ENCODE data around the gene A1BG. TPM values are rescaled to one million over a fixed set of nuclear protein-coding genes. Genes with fewer than 3 reads are reported as not detected.

A1BG gene
- polyA plus RNA-seq, 2 of the 4 experiments (the other 2 are of a cell fraction): 2.5 to 9.5 TPM

DNA sequence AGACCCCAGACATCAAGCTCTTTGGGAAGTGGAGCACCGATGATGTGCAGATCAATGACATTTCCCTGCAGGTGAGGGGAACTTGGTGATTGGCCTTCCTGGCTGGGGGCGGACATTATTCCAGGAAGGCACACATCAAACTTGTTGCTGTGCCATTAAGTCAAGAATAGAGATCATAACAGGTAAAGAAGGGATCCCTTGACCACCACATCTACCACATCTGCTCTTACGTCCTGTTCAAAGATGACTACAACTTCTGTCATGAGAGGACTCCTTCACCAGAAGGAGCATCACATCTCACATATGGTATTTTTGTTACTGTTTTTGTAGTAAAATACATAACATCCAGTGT lies 34.9 kb upstream of the A1BG start:
- peak overlapping the region; percentile 81 for H3K4me3 ChIP-seq

GRCh38 chr19:58387338-58388174 lies 34.3 kb upstream of the A1BG start:
- peak overlapping the region; percentile 81 for H3K4me3 ChIP-seq
- ATAC-seq: peak in 1 of 2 experiments; percentile 2; a peak in 3 of 6 replicates
- FAIRE-seq: peak; percentile 68
- ChIA-PET CTCF (interaction anchor here (0.9 to 2.0 kb wide), 3 partner anchors 11 to 132 kb away, joined by 3 to 5 read pairs (median 4); partner anchors contain the start of gene ZBTB45), POLR2A (interaction anchor here (1.0 to 2.5 kb wide), 3 partner anchors 21 to 62 kb away, joined by 3 to 10 read pairs (median 7); partner anchors contain the start of genes ZNF497 and ZNF584)
- 3% methylated on average over 39 of the region's 39 CpGs for WGBS (ENCODE audit: missing lambda C conversion rate)
- TF ChIP-seq, protein P1, sequence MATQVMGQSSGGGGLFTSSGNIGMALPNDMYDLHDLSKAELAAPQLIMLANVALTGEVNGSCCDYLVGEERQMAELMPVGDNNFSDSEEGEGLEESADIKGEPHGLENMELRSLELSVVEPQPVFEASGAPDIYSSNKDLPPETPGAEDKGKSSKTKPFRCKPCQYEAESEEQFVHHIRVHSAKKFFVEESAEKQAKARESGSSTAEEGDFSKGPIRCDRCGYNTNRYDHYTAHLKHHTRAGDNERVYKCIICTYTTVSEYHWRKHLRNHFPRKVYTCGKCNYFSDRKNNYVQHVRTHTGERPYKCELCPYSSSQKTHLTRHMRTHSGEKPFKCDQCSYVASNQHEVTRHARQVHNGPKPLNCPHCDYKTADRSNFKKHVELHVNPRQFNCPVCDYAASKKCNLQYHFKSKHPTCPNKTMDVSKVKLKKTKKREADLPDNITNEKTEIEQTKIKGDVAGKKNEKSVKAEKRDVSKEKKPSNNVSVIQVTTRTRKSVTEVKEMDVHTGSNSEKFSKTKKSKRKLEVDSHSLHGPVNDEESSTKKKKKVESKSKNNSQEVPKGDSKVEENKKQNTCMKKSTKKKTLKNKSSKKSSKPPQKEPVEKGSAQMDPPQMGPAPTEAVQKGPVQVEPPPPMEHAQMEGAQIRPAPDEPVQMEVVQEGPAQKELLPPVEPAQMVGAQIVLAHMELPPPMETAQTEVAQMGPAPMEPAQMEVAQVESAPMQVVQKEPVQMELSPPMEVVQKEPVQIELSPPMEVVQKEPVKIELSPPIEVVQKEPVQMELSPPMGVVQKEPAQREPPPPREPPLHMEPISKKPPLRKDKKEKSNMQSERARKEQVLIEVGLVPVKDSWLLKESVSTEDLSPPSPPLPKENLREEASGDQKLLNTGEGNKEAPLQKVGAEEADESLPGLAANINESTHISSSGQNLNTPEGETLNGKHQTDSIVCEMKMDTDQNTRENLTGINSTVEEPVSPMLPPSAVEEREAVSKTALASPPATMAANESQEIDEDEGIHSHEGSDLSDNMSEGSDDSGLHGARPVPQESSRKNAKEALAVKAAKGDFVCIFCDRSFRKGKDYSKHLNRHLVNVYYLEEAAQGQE (IDR thresholded peaks at IDR 0.05): peak; percentile 39
- TF ChIP-seq POLR2AphosphoS2 (conservative IDR thresholded peaks at IDR 0.05; ENCODE audit: low read length) (no peak), FOSB (CRISPR knock-in tag; IDR thresholded peaks at IDR 0.05) (peak; percentile 24; the same call in 1 of the 2 replicates), CBX8 (IDR thresholded peaks at IDR 0.05) (no peak), HOXA7 (CRISPR knock-in tag; IDR thresholded peaks at IDR 0.05) (peak; percentile 83; the same call in 1 of the 2 replicates), PHF8 (IDR thresholded peaks at IDR 0.05; ENCODE audit: borderline replicate concordance, low read depth) (peak; percentile 96; the same call in 1 of the 2 replicates)
- no peaks in the 10 kb centered on the region for H3K9me3 ChIP-seq
- H3K4me2 ChIP-seq: peak overlapping the region; percentile 96
- H3K27ac ChIP-seq: peak overlapping the region; percentile 99
- no peak for DNase-seq (ENCODE audit: low read depth in 1 of 2, low spot score in 1 of 2)
- peaks cover 38% of the 10 kb centered on the region for H3K4me1 ChIP-seq

More for the DNA sequence above, 34.9 kb upstream of the A1BG start:
- Histone ChIP-seq H3K9me3 (no peaks in the 10 kb centered on the region), H3K4me2 (peak overlapping the region; percentile 96), H3K4me1 (peaks cover 38% of the 10 kb centered on the region), H3K27ac (peak overlapping the region; percentile 99; a peak in 5 of 6 replicates)
- 38% methylated on average over 3 of the region's 3 CpGs for WGBS (ENCODE audit: missing lambda C conversion rate)
- ChIA-PET POLR2A (interaction anchor here (1.0 to 1.7 kb wide), 2 partner anchors 26 to 62 kb away, joined by 3 to 10 read pairs; partner anchors contain the start of gene ZNF497), CTCF (interaction anchor here (0.9 to 1.2 kb wide), 2 partner anchors 12 to 132 kb away, joined by 3 to 4 read pairs; partner anchors contain the start of gene ZBTB45)
- ATAC-seq (no peak), DNase-seq (ENCODE audit: low read depth in 1 of 2, low spot score in 1 of 2) (no peak), FAIRE-seq (no peak)
- TF ChIP-seq RNF2 (IDR thresholded peaks at IDR 0.05; ENCODE audit: borderline replicate concordance, low read depth) (no peak), KDM1A (IDR thresholded peaks at IDR 0.05; ENCODE audit: low read depth) (no peak)

- H3K27ac ChIP-seq: peak within 1 kb of the TSS; percentile 99
- ChIA-PET POLR2A (interaction anchor here (1.2 to 3.8 kb wide), 4 partner anchors 10 to 25 kb away, joined by 3 to 18 read pairs (median 8); partner anchors contain the start of genes ZNF497 and ZNF584), CTCF (interaction anchor here (2.0 kb wide), 1 partner anchor 20 kb away, joined by 5 read pairs; no protein-coding TSS in a partner anchor)
- no peaks in the 10 kb centered on the region for H3K9me3 ChIP-seq
- peak; percentile 82 to 91 for ATAC-seq
- peak within 1 kb of the TSS; percentile 81 for H3K4me3 ChIP-seq
- peak; percentile 99 to 100 for DNase-seq (ENCODE audit: low read depth in 1 of 2, low spot score in 1 of 2)
- peak; percentile 95 for FAIRE-seq
- H3K4me1 ChIP-seq: peaks cover 45% of the 10 kb centered on the region
- under 1% methylated on average over 63 of the region's 64 CpGs for WGBS (ENCODE audit: missing lambda C conversion rate)
- peak within 1 kb of the TSS; percentile 96 for H3K4me2 ChIP-seq
- TF ChIP-seq HOXA7 (CRISPR knock-in tag; IDR thresholded peaks at IDR 0.05) (peak; percentile 73; the same call in 1 of the 2 replicates), TP53 (CRISPR knock-in tag; IDR thresholded peaks at IDR 0.05) (peak; percentile 90; the same call in 1 of the 2 replicates), SMC3 (IDR thresholded peaks at IDR 0.05) (no peak), ZNF302 (CRISPR knock-in tag; IDR thresholded peaks at IDR 0.05) (0 out of 2 replicates have a peak, but pooled peaks have one; percentile 16), FOSL2 (IDR thresholded peaks at IDR 0.05) (no peak), FOSL2 (CRISPR knock-in tag; IDR thresholded peaks at IDR 0.05) (peak; percentile 17), ZFP36 (IDR thresholded peaks at IDR 0.05; ENCODE audit: borderline replicate concordance, partially characterized antibody) (no peak), FOSB (CRISPR knock-in tag; IDR thresholded peaks at IDR 0.05) (peak; percentile 69; the same call in 1 of the 2 replicates), NFE2L2 (conservative IDR thresholded peaks at IDR 0.05; ENCODE audit: low read length) (no peak), NR3C1 (IDR thresholded peaks at IDR 0.05) (no peak), MAFK (IDR thresholded peaks at IDR 0.05; ENCODE audit: partially characterized antibody) (peak; percentile 39), RNF2 (IDR thresholded peaks at IDR 0.05; ENCODE audit: borderline replicate concordance, low read depth) (peak; percentile 78; the same call in 1 of the 2 replicates), HEYL (CRISPR knock-in tag; IDR thresholded peaks at IDR 0.05) (0 out of 2 replicates have a peak, but pooled peaks have one; percentile 56), FOXS1 (CRISPR knock-in tag; IDR thresholded peaks at IDR 0.05) (peak; percentile 49; the same call in 1 of the 2 replicates), PBX3 (IDR thresholded peaks at IDR 0.05) (peak; percentile 41), HDAC2 (IDR thresholded peaks at IDR 0.05) (no peak), ESRRA (IDR thresholded peaks at IDR 0.05; ENCODE audit: borderline replicate concordance, low read length) (0 out of 2 replicates have a peak, but pooled peaks have one; percentile 17)
- TF ChIP-seq, protein P2, sequence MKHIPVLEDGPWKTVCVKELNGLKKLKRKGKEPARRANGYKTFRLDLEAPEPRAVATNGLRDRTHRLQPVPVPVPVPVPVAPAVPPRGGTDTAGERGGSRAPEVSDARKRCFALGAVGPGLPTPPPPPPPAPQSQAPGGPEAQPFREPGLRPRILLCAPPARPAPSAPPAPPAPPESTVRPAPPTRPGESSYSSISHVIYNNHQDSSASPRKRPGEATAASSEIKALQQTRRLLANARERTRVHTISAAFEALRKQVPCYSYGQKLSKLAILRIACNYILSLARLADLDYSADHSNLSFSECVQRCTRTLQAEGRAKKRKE (CRISPR knock-in tag; IDR thresholded peaks at IDR 0.05; ENCODE audit: low read depth): peak; percentile 91
Observed at GRCh38 chr19:58386576-58387337, 33.5 kb upstream of the A1BG start, which contains the start of gene RPS5. Gene RPS5 (plus strand): TSS chr19:58387269. CDS start chr19:58388138, 869 bp downstream.
